GM18867 (cell line): ENCODE data around the gene PARN.
A peak's percentile ranks its signal among the peaks of the same experiment; 100 is the strongest.
"Not testable (repeated sequence)": the region's sequence is repeated elsewhere in the genome, so short reads cannot be mapped to it uniquely, and the experiment has no call there.

ENCODE experiments used
- ATAC-seq: cut with Tn5 transposase; IDR thresholded peaks from one replicate; pipeline ENCODE4 v1.9.1; 2021; ENCODE audit warnings: mild to moderate bottlenecking, moderate library complexity; ENCODE audit not compliant: unreplicated experiment

Gene PARN

DNA sequence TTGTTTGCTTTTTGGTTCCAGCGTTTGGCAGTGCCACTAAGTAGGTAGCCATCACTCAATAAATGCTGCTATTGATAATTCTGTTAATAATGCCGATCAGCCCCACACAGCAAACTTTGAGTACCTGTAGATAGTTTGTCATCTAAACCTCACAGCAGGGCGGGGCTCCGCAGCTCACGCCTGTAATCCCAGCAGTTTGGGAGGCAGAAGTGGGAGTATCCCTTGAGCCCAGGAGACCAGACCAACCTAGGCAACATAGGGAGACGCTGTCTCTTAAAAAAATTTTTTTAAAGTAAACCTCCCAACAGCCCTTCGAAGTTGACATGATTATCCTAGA lies 4.3 kb upstream of the PARN start:
- no peak for ATAC-seq

DNA sequence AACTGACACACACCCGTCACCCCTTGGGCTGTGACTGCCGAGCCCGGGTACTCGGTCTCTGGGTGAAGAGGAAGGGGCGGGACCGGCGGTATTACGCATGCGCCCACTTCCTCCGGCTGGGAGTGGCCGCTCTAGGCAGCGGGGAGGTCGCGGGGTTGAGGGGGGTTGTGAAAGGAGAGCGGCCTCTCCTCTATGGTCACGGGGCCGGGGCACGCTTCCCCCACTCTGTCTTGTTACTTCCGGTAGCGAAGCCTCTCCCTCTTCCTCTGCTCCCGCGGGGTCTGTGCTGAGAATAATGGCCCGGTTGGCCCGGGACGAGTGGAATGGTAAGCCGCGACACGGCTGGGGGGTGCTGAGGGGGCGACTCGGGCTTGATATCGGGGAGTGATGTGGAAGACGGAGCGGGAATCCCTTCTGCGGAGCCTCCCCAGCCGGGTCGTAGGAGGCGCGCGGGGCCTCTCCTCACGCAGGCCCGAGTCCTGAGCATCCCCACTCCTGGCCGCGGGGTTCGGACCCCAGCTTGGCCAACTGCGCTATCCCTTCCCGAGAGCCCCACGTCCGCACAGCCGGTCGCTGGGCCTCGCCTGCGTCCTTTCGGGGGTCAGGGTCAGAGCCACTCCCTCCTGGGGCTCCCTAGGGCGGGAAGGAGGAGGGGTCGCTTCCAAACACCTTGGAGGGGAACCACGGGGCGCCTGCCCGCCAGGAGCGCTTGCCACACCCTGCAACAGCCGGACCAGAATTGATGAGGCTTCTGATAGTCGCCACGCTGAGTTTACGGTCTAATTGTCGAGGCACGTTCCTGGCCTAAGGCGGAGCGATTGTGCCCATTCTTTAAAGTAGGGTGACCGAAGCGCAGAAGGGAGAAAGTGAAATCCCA lies 2.9 kb upstream of the PARN start, which contains the start of gene BFAR:
BFAR (plus strand) TSS at position 259 of the 877 bp plus-strand sequence. CDS start 11,396 bp downstream, outside the sequence.
- peak; percentile 79 for ATAC-seq

DNA sequence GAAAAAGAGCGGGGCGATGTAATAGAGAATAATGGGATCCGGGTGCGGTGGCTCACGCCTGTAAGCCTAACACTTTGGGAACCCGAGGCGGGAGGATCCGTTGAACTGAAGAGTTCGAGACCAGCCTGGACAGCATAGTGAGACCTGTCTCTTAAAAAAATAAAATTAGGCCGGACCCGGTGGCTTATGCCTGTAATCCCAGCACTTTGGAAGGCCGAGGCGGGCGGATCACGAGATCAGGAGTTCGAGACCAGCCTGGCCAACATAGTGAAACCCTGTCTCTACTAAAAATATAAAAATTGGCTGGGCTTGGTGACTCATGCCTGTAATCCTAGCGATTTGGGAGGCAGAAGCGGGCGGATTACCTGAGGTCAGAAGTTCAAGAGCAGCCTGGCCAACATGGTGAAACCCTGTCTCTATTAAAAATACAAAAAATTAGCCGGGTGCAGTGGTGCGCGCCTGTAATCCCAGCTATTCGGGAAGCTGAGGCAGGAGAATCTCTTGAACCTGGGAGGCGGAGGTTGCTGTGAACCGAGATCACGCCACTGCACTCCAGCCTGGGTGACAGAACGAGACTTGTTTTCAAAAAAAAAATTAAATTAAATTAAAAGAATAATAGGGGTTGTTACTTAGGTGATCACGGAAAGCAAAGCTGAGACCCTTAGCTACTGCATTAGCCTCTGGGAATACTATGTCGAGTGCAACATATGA lies 715 bp upstream of the PARN start:
- not testable (repeated sequence) for ATAC-seq

DNA sequence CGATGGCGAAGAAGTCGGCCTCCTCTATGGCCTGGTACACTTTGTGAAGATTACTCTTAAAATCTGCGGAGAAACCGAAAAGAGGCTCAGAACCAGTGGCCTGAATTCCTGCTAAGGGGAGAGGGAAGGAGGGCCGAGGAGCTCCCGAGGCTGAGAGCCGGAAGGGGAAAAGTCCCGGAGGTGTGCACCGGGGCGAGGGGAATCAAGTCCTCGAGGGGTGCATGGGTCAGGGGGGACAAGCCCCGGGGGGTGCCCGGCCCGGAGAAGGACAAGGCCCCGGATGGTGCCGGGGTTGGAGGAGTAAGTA lies 495 bp downstream of the PARN start:
- ATAC-seq: peak; percentile 7

DNA sequence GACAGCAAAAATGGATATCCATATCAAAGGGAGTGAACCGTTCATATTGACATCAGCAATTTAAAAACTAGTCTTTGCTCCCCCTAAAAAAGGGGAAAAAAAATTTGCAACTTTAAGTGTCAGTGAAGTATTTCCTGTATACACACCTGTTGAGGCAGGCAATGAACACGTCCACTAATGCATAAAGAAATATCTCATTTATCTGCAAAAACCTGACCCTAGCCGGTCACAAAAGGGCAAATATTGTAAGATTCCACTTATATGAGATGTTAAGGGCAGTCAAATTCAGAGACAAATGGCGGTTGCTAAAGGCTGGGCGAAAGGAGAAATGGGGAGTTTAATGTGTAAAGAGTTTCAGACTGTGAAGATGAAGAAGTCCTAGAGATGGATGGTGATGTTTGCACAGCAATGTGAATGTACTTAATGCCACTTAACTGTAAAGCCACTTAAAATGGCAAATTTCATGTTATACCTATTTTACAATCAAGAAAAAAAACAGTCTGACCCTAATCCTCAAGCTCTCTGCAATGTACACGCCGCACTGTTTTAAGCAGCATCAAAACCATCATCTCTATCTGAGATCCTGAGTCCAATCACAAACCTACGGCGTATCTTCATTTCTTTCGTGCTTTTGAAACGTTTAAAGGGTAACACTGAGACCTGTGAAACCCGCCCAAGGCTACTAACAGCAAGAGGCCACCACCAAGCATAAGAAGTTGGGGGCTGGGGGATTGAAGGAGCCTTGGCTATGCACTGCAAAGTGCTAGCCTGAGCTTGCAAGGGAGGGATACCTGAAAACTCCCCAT lies 1.1 kb downstream of the PARN start:
- no peak for ATAC-seq

DNA sequence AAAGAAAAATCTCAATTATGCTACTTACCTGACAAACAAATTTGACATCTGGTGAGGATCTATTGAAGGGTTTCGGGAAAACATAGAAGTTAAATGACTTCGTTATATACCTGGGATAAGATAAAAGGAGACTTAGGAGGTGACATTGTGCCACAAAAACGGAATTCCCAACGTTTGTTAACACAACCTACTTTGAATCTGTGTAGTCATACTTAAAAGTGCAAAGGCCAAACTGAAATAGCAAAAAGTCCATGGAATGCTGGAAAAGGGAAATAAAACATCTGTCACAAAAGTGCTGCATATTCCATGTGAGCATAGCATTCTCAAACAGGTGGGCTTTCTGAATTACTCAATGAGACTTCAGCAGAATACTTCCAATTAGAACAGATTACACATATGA lies 3.0 kb downstream of the PARN start:
- no peak for ATAC-seq

DNA sequence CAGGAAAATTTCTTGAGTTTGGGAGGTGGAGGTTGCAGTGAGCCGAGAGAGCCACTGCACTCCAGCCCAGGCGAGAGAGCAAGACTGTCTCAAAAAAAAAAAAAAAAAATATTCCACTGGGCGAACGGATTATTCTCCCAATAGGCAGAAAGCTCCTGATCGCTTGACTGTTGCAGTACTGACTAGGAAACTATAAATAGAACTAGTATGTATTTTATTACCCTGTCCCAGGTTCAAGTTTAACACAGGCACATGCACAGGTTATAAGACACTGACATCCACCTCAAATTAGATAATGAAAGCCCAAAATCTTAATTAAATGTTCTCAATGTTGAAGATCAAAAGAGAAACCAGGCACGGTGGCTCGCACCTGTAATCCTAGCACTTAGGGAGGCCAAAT lies 11.5 kb downstream of the PARN start:
- no peak for ATAC-seq

DNA sequence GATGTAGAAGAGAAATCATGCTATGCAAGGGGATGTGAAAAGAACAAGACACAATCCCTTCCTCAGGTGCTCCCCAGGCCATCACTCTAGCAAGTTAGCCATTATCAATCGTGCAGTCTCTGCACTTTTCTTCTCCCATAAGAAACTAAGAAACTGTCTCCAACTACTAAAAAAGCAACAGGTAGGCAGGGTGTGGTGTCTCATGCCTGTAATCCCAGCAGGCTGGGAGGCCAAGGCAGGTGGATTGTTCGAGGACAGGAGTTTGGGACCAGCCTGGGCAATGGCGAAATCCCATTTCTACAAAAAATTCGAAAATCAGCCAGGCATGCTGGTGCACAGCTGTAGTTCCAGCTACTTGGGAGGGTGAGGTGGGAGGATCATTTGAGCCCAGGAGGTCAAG lies 13.8 kb downstream of the PARN start:
- no peak for ATAC-seq

DNA sequence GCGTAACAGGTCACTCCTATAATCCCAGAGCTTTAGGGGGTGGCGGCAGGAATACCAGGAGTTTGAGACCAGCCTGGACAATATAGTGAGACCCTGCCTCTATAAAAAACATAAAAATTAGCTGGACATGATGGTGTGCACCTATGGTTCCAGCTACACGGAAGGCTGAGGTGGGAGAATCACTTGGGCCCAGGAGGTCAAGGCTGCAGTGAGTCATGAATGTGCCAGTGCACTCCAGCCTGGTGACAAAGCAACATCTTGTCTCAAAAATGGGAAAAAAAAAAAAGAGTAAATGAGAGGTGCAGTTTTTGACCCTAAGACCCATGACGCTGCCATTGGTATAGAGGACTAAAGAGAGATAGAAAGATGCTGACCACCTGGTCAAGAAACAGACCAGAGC lies 16.1 kb downstream of the PARN start:
- ATAC-seq: no peak

DNA sequence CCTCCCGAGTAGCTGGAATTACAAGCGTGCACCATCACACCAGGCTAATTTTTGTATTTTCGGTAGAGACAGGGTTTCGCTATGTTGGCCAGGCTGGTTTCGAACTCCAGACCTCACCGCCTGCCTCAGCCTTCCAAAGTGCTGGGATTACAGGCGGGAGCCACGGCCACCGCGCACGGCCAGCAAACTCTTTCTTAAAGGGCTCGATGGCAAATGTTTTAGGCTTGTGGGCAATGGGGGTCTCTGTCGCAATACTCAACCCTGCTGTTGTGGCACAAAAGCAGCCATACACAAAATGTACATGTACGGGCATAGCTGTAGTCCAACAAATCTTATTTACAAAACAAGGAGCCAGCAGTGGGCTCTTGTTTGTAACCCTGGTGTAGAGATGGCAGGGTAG lies 18.4 kb downstream of the PARN start:
- no peak for ATAC-seq

DNA sequence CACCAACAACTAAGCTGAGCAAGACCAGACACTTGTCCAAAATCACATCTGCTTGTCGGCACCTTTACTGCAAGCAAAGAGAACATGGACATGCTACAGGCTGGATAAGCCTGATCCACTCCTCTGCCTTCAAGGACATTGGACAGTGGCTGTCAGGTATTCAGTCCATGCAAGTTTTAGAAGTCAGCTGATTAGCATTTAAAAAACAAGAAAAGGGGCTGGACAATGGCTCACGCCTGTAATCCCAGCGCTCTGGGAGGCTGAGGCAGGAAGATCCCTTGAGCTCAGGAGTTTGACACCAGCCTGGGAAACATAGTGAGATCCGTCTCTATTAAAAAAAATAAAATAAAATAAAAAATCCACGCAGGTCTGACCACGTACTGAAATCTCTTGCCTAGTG lies 20.3 kb downstream of the PARN start:
- ATAC-seq: no peak

DNA sequence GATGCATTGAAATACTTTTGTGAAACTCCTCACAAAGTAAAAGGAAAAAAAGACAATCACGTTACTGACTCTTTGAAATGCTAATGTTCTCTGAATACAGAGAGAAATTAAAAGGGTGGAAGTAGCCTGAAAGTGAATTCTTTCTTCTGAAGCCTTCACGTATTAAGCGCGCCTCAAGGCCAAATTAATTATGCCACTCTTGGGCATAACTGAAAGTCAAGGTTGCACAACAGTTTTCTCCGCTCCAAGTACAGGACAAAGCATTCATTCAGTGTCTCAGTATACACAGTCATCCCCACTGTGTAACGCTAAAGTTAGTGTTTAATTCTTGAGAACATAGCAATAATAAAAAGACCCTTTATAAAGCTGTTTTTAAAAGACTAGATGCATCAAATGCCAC lies 21.5 kb downstream of the PARN start:
- ATAC-seq: no peak

DNA sequence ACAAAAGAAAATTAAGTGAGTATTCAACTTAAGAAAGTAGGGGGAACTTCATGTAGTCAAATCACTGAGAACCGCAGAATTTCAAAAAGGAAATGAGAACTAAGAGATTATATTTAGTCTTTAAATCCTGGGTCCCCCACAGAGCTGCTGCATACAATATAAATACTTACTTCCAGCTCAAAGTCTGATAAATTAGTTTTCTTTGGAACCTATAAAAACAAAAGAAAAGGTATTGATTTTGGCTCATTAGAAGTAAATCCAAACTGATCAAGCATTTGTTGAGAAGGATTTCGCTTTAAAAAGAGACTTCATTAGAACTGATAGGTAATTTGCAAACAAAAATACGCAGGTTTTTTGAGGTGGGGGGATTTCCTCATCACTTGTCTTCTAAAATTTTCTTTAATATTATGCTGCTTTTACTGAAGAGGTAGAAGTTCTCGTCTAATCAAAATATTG lies 21.9 kb downstream of the PARN start:
- ATAC-seq: peak; percentile 57

DNA sequence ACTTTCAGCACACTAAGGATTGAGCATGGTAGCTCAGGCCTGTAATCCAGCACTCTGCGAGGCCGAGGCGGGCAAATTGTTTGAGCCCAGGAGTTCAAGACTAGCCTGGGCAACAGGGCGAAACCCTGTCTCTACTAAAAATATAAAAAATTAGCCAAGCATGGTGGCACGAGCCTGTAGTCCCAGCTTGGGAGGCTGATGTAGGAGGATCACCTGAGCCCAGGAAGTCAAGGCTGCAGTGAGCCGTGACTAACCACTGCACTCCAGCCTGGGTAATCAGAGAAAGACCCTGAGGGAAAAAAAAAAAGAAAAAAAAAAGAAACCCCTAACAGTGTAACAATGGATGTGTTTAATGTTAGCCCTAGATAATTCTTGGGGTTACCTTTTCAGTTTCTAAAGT lies 24.0 kb downstream of the PARN start:
- no peak for ATAC-seq

DNA sequence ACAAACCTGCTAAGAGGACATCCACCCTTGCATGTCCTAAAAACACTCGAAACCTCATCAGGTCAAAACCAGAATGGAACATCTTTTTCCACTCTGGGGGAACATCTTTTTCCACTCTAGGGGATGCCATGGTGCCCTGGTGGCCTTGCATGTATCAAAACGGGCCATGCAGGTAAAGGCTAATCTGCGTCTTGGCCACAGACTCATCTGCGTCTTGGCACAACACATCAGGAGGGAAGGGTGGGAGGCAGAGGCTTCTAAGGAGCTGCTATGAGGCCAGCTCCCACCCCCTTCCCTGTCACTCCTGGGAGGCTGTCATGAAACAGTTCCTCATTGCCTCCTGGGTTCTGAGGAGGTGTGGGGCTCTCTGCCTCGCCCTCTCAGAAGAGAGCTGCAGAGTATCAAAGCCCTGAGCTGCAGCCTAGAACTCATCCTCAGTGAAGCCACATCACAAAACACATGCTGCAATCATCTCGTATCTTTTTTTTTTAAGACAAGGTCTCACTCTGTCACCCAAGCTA lies 27.6 kb downstream of the PARN start:
- no peak for ATAC-seq

DNA sequence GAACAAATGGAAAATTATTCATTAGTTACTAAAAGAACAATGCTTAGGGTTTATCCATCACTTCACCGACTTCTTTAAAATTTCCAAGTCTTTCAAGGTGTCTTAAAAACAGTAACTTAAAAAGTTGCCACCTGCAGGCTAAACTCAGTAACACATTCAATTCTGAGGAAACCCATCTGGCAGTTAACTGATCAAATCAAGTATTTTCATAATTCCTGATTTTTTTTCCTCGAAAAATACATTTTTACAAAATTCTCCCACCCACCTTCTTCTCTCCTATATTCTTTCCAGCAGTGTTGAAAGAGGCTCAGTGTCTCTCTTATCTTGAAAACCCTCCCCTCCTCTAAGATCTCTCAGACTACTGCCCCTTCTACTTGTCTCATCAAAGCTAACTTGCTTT lies 29.9 kb downstream of the PARN start:
- ATAC-seq: no peak

DNA sequence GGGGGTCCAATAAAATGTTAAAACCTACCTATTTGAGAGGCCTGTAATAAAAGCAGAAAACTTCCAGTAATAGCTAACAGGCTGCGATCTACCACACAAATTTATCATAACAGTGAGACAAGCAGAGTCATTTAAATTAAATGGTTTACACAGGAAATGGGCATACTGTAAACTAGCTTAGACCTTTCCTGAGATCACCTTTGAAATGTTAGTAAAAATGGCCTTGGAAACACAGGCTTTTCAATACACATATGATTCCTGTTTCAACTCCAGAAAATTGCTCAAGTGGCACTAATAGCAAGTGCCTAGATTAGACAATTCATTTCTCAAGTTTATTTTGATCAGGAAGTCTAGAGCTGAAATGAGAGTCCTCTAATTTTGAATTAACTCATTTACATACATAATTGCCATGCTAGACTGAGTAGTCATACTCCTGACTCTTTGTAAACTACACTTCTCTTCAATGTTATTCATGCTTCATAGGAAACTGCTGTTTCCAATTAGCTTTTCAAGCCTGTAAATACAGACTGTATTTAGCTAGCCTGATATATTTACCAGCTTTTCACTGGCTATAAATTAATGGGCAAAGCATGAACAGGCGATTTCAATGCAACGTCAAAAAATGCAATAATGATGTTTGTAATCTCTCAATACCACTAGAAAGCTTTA lies 43.3 kb downstream of the PARN start:
- no peak for ATAC-seq

DNA sequence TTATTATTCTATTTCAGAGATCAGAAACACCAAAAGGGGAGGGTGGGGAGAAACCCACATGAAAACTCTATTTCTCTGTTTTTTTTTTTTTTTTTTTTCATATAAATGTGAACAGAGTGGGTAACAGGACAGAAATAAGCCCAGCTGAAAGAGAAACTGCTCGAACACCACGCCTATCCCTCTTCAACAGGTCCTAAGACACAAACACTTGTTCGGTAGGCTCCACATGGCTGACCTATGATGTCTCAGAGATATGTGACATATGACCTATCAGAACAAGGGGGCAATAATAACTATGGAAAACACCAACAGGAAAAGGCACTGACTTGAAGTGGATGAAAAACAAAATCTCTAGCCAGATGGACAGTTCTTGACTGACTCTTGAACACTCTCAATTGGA lies 44.8 kb downstream of the PARN start:
- ATAC-seq: no peak

DNA sequence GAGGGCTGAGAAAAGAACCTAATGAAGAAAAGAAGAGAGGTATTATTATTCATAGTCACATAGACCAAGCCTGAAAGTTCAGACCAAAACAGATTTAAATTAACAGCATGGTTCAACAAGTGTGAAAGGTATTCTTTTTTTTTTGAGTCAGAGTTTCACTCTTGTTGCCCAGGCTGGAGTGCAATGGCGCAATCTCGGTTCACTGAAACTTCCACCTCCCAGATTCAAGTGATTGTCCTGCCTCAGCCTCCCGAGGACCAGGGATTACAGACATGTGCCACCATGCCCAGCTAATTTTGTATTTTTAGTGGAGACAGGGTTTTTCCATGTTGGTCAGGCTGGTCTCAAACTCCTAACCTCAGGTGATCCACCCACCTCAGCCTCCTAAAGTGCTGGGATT lies 49.1 kb downstream of the PARN start:
- not testable (repeated sequence) for ATAC-seq

DNA sequence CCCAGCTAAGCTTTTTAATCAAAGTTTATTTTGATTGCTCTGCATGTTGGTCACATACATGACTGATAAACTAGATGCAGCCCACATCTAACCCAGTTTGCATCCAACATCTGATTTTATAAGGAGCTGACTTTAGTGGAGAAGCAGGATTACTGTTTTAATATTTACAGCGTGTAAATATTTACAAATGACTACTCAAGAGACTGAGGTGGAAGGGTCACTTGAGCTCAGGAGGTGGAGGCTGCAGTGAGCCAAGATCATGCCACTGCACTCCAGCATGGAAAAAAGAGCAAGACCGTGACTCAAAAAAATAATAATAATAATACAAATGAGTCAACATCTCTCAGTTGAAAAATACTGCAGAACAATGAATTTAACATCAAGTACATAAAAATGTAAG lies 50.8 kb downstream of the PARN start:
- ATAC-seq: no peak

DNA sequence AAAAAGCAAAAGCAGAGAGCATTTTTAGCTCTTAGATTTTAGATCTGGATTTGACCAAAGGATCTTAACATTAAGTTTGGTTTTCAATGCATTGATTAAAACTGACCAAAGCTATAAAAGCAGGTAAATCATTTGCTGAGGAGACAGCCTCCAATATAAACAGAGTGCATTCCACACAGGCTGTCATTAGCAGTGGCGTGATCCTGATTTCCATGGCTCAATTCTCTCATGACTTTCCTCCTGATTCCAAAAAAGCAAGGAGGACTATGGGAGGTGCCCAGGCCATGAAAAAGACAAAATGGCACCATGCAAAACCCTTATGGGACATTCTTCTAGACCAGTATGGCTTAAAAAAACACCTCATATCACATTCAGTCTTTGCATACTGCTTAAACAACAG lies 53.5 kb downstream of the PARN start:
- no peak for ATAC-seq
